ENCODE measurements around the gene LSS.
A peak's percentile ranks its signal among the peaks of the same experiment; 100 is the strongest.

The LSS gene

DNA sequence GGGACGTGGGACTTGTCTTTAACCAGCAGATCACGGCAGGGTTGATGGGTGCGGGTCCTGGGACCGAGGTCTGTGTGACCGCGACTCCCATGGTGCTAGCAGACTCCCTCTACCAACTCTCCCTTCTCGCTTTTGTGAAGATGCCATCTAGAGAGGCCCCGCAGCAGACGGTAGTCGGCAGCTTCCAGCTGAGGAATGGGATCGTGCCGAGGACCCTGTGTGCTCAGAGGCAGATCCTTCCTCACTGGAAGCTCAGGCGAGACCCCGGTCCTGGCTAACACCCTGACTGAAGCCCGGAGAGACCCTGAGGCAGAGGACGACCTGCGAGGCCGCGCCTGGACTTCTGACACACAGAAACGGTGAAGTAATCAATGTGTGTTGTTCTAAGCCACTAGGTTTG is 31.8 kb downstream of the LSS start:
- H2AK5ac ChIP-seq (ENCODE audit: low read length, severe bottlenecking), result no peak overlapping the region
- H4K8ac ChIP-seq (ENCODE audit: low read length), result no peak overlapping the region
- peaks cover 2% of the 10 kb centered on the region for H3K4me1 ChIP-seq (ENCODE audit: control insufficient read depth, insufficient read depth, low read depth, low read length)
- H3K79me1 ChIP-seq (replicated peaks; ENCODE audit: low read length, poor library complexity, severe bottlenecking), result peaks cover 19% of the 10 kb centered on the region
- no peak overlapping the region for H3K9ac ChIP-seq (ENCODE audit: low read length)
- DNase-seq, result no peak
- H3K27me3 ChIP-seq (ENCODE audit: control insufficient read depth in 1 of 2, insufficient read depth in 1 of 2, low read length in 2 of 2), result no peaks in the 10 kb centered on the region
- no peak overlapping the region for H3K23ac ChIP-seq (ENCODE audit: low read length in 2 of 2)
- H3K4me3 ChIP-seq (ENCODE audit: insufficient read depth in 1 of 2, low read depth in 1 of 2, low read length in 2 of 2), result no peak overlapping the region
- H2BK5ac ChIP-seq (ENCODE audit: low read depth, low read length, poor library complexity, severe bottlenecking), result no peak overlapping the region
- H3K27ac ChIP-seq (ENCODE audit: low read length, poor library complexity, severe bottlenecking), result no peak overlapping the region
- no peak overlapping the region for H2AFZ ChIP-seq (ENCODE audit: low read depth, low read length)
- H3K18ac ChIP-seq (ENCODE audit: low read depth in 1 of 2, low read length in 2 of 2), result no peak overlapping the region
- H3K36me3 ChIP-seq (ENCODE audit: control insufficient read depth in 1 of 2, insufficient read depth in 2 of 2, low read depth in 1 of 2, low read length in 2 of 2), result peaks cover 61 to 96% of the 10 kb centered on the region in 2 experiments
- no peak overlapping the region for H3K4me2 ChIP-seq (ENCODE audit: low read length, poor library complexity, severe bottlenecking)
- no peak overlapping the region for H2BK120ac ChIP-seq (ENCODE audit: low read depth, low read length)
- no peak overlapping the region for H3K4ac ChIP-seq (ENCODE audit: low read depth in 1 of 2, low read length in 2 of 2)
- no peaks in the 10 kb centered on the region for H3K9me3 ChIP-seq (ENCODE audit: control insufficient read depth, low read length)
- H4K91ac ChIP-seq (ENCODE audit: low read length), result no peak overlapping the region
- WGBS, result 92% methylated on average over 17 of the region's 20 CpGs
- H2BK15ac ChIP-seq (ENCODE audit: low read depth, poor library complexity, severe bottlenecking), result no peak overlapping the region
- peak overlapping the region in 1 of 2 experiments; percentile 69 for H3K14ac ChIP-seq (ENCODE audit: low read length in 2 of 2)
- H2BK12ac ChIP-seq (ENCODE audit: low read length in 2 of 2), result peak overlapping the region in 1 of 2 experiments; percentile 52

DNA sequence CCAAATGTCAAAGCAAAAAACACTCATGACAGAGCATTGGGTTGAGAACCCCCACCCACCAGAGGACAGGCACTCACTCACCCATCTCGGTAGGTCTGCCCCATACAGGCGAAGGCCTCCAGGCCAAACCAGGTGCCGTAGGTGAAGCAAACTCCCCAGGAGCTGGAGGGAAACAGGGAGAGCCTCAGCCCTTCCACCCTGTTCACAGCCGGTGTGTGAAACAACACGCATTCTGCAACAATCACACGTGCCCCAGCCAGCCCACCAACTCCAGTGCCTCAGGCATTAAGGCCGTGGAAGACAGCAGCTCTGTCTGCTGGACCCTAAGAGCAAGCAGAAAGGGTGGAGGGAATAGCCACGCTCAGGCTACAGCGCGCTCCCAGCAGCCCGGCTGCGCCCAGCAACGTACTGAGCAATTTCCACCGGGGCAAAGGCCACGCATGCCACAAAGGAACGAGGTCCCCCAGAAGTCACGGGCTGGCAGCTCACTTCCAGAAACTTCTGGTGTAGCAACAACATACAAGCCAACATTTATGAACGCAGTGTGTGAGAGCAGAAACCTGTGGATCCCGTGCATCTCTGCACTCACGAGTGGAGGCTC is 32.9 kb downstream of the LSS start:
- no peaks in the 10 kb centered on the region for H3K27me3 ChIP-seq (ENCODE audit: control insufficient read depth in 1 of 2, insufficient read depth in 1 of 2, low read length in 2 of 2)

DNA sequence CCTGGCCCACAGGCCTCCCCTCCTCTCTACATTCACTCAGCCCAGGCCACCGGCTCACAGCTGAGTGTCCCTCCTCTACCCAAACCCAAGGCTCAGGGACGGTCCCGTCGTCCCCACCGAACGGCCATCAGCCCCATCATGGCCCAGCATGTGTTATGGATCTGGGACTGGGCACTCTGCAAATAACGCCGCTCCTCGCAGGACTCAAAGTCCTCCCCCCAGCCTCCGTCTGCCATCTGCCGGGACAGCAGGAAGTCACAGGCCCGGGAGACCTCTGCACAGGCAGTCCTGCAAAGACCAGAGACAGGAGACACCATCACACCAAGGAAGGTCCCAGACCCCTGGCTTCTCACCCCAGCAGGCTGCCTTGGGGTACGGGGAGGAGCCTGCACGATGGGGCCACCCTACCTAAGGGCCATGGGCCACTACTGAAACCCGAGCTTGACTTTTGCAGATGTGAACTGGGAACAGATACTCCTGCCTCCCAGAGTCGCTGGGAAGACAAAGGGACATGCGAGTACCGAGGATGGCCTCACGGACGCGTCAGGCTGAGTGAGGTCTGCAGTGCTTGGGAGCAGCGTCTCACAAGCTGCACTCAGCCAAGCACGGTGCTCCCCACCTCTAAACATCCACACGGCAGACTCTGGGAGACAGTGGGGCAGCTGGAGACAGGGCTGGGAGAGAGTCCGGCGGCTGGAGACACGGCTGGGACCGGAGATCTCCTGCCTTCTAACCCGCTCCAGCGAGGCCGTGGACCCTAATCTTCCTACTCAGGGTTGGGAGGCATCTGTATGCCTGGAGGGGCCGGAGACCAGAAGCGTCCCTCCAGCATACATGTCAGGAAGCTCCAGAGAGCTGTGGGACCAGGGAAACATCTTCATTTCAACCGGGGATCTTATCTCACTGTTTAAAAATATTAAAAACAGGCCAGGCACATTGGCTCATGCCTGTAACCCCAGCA is 33.9 kb downstream of the LSS start:
- no peak overlapping the region for H3K4me3 ChIP-seq (ENCODE audit: insufficient read depth in 1 of 2, low read depth in 1 of 2, low read length in 2 of 2)
- WGBS, result 95% methylated on average over 33 of the region's 34 CpGs
- H3K79me1 ChIP-seq (replicated peaks; ENCODE audit: low read length, poor library complexity, severe bottlenecking), result peaks cover 22% of the 10 kb centered on the region
- DNase-seq, result no peak
- H3K18ac ChIP-seq (ENCODE audit: low read depth in 1 of 2, low read length in 2 of 2), result no peak overlapping the region
- no peak overlapping the region for H4K8ac ChIP-seq (ENCODE audit: low read length)
- H2BK12ac ChIP-seq (ENCODE audit: low read length in 2 of 2), result no peak overlapping the region
- peaks cover 77 to 97% of the 10 kb centered on the region in 2 experiments for H3K36me3 ChIP-seq (ENCODE audit: control insufficient read depth in 1 of 2, insufficient read depth in 2 of 2, low read depth in 1 of 2, low read length in 2 of 2)
- no peak overlapping the region for H2AK5ac ChIP-seq (ENCODE audit: low read length, severe bottlenecking)
- no peaks in the 10 kb centered on the region for H3K9me3 ChIP-seq (ENCODE audit: control insufficient read depth, low read length)
- no peak overlapping the region for H2BK5ac ChIP-seq (ENCODE audit: low read depth, low read length, poor library complexity, severe bottlenecking)
- no peak overlapping the region for H3K9ac ChIP-seq (ENCODE audit: low read length)
- no peak overlapping the region for H3K14ac ChIP-seq (ENCODE audit: low read length in 2 of 2)
- H2BK15ac ChIP-seq (ENCODE audit: low read depth, poor library complexity, severe bottlenecking), result peak overlapping the region; percentile 12
- H3K4me2 ChIP-seq (ENCODE audit: low read length, poor library complexity, severe bottlenecking), result no peak overlapping the region
- H3K27ac ChIP-seq (ENCODE audit: low read length, poor library complexity, severe bottlenecking), result no peak overlapping the region
- no peak overlapping the region for H2AFZ ChIP-seq (ENCODE audit: low read depth, low read length)
- H2BK120ac ChIP-seq (ENCODE audit: low read depth, low read length), result no peak overlapping the region
- no peaks in the 10 kb centered on the region for H3K27me3 ChIP-seq (ENCODE audit: control insufficient read depth in 1 of 2, insufficient read depth in 1 of 2, low read length in 2 of 2)
- no peak overlapping the region for H4K91ac ChIP-seq (ENCODE audit: low read length)
- H3K23ac ChIP-seq (ENCODE audit: low read length in 2 of 2), result no peak overlapping the region
- peaks cover 18% of the 10 kb centered on the region for H3K4me1 ChIP-seq (ENCODE audit: control insufficient read depth, insufficient read depth, low read depth, low read length)
- H3K4ac ChIP-seq (ENCODE audit: low read depth in 1 of 2, low read length in 2 of 2), result no peak overlapping the region

More for the DNA sequence above, 32.9 kb downstream of the LSS start:
- Histone ChIP-seq H2BK120ac (ENCODE audit: low read depth, low read length) (no peak overlapping the region), H3K9ac (ENCODE audit: low read length) (no peak overlapping the region), H3K23ac (ENCODE audit: low read length in 2 of 2) (no peak overlapping the region), H3K27ac (ENCODE audit: low read length, poor library complexity, severe bottlenecking) (no peak overlapping the region), H4K8ac (ENCODE audit: low read length) (no peak overlapping the region), H3K79me1 (replicated peaks; ENCODE audit: low read length, poor library complexity, severe bottlenecking) (peaks cover 21% of the 10 kb centered on the region), H3K4me2 (ENCODE audit: low read length, poor library complexity, severe bottlenecking) (no peak overlapping the region), H2BK12ac (ENCODE audit: low read length in 2 of 2) (no peak overlapping the region), H3K4me1 (ENCODE audit: control insufficient read depth, insufficient read depth, low read depth, low read length) (peaks cover 12% of the 10 kb centered on the region), H2AK5ac (ENCODE audit: low read length, severe bottlenecking) (no peak overlapping the region), H3K14ac (ENCODE audit: low read length in 2 of 2) (no peak overlapping the region), H3K4ac (ENCODE audit: low read depth in 1 of 2, low read length in 2 of 2) (no peak overlapping the region), H3K18ac (ENCODE audit: low read depth in 1 of 2, low read length in 2 of 2) (peak overlapping the region in 1 of 2 experiments; percentile 25), H2BK5ac (ENCODE audit: low read depth, low read length, poor library complexity, severe bottlenecking) (no peak overlapping the region), H2BK15ac (ENCODE audit: low read depth, poor library complexity, severe bottlenecking) (no peak overlapping the region), H2AFZ (ENCODE audit: low read depth, low read length) (no peak overlapping the region), H3K4me3 (ENCODE audit: insufficient read depth in 1 of 2, low read depth in 1 of 2, low read length in 2 of 2) (no peak overlapping the region), H3K9me3 (ENCODE audit: control insufficient read depth, low read length) (no peaks in the 10 kb centered on the region), H4K91ac (ENCODE audit: low read length) (no peak overlapping the region), H3K36me3 (ENCODE audit: control insufficient read depth in 1 of 2, insufficient read depth in 2 of 2, low read depth in 1 of 2, low read length in 2 of 2) (peaks cover 68 to 97% of the 10 kb centered on the region in 2 experiments)
- no peak for DNase-seq
- 92% methylated on average over 20 of the region's 20 CpGs for WGBS

DNA sequence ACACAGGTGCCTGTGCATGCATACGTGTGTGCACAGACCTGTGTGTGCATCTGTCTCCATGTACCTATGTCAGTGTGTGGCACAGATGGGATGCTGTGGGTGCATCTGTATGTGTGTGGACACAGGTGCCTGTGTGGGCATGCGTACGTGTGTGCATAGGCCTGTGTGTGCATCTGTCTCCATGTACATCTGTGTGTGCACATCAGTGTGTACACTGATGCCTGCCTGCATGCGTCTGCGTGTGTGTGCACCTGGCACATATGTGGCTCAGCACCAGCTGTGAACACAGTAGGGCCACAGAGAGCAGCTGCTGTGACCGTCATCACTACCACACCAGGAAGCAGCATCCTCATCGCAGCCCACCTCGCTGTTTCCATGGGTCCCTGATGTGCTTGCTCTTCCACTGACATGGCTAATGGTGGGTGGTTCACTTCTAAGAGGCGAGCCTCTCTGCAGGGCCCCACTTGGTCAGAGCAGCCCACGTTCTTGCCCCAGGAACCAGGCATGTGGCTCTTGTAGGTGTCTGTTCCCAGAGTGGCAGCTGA is 34.7 kb downstream of the LSS start:
- Histone ChIP-seq H2BK5ac (ENCODE audit: low read depth, low read length, poor library complexity, severe bottlenecking) (no peak overlapping the region), H2AK5ac (ENCODE audit: low read length, severe bottlenecking) (no peak overlapping the region), H3K36me3 (ENCODE audit: control insufficient read depth in 1 of 2, insufficient read depth in 2 of 2, low read depth in 1 of 2, low read length in 2 of 2) (peaks cover 80 to 97% of the 10 kb centered on the region in 2 experiments), H3K18ac (ENCODE audit: low read depth in 1 of 2, low read length in 2 of 2) (no peak overlapping the region), H3K79me1 (replicated peaks; ENCODE audit: low read length, poor library complexity, severe bottlenecking) (peaks cover 21% of the 10 kb centered on the region), H3K4ac (ENCODE audit: low read depth in 1 of 2, low read length in 2 of 2) (no peak overlapping the region), H3K4me3 (ENCODE audit: insufficient read depth in 1 of 2, low read depth in 1 of 2, low read length in 2 of 2) (no peak overlapping the region), H3K14ac (ENCODE audit: low read length in 2 of 2) (no peak overlapping the region), H3K4me2 (ENCODE audit: low read length, poor library complexity, severe bottlenecking) (no peak overlapping the region), H3K9me3 (ENCODE audit: control insufficient read depth, low read length) (no peaks in the 10 kb centered on the region), H4K91ac (ENCODE audit: low read length) (no peak overlapping the region), H2BK15ac (ENCODE audit: low read depth, poor library complexity, severe bottlenecking) (no peak overlapping the region), H2BK12ac (ENCODE audit: low read length in 2 of 2) (no peak overlapping the region), H4K8ac (ENCODE audit: low read length) (no peak overlapping the region), H3K27me3 (ENCODE audit: control insufficient read depth in 1 of 2, insufficient read depth in 1 of 2, low read length in 2 of 2) (no peaks in the 10 kb centered on the region), H3K9ac (ENCODE audit: low read length) (no peak overlapping the region), H3K4me1 (ENCODE audit: control insufficient read depth, insufficient read depth, low read depth, low read length) (peaks cover 24% of the 10 kb centered on the region), H2BK120ac (ENCODE audit: low read depth, low read length) (no peak overlapping the region), H2AFZ (ENCODE audit: low read depth, low read length) (no peak overlapping the region), H3K27ac (ENCODE audit: low read length, poor library complexity, severe bottlenecking) (no peak overlapping the region), H3K23ac (ENCODE audit: low read length in 2 of 2) (no peak overlapping the region)
- no peak for DNase-seq
- WGBS, result 98% methylated on average over 10 of the region's 10 CpGs

All from mesenchymal stem cell (in vitro differentiated cells and primary cell).